VCaP (cell line): ENCODE data around the gene SCN11A.

ENCODE experiments used
- H3K27ac ChIP-seq: fragments of 450-650 bp; 2 replicates; pipeline ENCODE4 v1.5.1; 2017
- TF ChIP-seq, protein P1 (sequence below): fragments of 450-650 bp; conservative IDR thresholded peaks from 2 replicates; pipeline ENCODE4 v1.5.1; 2017; ENCODE audit warnings: mild to moderate bottlenecking, moderate library complexity

The SCN11A gene

DNA sequence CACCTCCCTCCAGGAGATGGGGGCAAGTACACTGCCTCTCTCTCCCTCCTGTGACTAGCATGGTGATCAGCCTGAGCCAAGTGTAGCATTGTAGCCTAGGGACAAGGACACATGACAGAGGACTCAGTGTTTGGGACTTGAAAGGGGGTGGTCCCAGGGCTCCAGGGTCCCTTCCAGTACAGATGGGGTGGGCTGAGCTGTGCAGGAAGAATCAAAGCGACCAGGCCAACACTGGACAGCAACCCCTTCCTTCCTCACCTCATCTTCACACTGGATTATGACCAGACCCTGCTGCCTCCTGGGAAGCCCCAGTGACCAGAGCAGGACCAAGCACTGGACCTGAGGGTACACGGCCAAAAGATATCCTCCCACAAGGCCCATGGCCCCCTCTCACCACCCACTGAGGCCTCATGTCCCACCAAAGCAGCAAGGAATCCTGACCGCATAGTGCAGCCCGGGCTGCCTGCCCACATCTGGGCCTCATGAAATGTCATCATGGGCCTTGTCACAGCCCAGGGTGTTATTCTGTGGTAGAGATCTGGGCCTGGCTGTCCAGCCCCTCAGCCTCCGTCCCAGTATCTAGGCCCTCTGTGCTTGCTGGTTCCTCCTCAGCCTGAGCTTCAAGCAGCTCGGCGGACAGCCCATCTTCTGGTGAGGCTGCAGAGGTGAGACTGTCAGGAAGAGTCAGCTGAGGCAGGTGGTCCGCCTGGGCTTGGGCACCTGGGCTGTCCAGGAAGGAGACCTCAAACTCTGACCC, 46.1 kb upstream of the SCN11A start:
- TF ChIP-seq, protein P1, sequence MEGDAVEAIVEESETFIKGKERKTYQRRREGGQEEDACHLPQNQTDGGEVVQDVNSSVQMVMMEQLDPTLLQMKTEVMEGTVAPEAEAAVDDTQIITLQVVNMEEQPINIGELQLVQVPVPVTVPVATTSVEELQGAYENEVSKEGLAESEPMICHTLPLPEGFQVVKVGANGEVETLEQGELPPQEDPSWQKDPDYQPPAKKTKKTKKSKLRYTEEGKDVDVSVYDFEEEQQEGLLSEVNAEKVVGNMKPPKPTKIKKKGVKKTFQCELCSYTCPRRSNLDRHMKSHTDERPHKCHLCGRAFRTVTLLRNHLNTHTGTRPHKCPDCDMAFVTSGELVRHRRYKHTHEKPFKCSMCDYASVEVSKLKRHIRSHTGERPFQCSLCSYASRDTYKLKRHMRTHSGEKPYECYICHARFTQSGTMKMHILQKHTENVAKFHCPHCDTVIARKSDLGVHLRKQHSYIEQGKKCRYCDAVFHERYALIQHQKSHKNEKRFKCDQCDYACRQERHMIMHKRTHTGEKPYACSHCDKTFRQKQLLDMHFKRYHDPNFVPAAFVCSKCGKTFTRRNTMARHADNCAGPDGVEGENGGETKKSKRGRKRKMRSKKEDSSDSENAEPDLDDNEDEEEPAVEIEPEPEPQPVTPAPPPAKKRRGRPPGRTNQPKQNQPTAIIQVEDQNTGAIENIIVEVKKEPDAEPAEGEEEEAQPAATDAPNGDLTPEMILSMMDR, result no peak

DNA sequence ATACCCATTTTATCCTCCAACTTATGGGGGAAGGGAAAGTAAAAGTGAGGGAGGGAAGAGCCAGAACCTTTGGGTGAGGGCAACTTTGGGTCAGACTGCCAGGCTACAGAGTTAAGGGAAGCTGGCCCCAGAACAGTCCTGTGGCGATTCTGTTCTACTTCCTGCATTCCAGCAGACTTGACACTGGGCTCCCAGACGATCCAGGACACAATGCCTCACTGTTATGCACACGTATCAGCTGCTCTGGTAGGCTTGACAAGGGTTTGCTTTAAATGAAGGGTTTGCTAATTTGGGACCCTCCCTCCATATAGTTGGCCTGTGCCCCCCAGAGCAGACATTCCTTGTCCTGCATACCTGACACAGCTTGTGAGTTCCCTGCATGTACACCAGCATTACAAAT, 45.0 kb upstream of the SCN11A start:
- TF ChIP-seq, protein P1, result no peak
- no peak overlapping the region for H3K27ac ChIP-seq

More for the DNA sequence above, 46.1 kb upstream of the SCN11A start:
- H3K27ac ChIP-seq, result no peak overlapping the region

DNA sequence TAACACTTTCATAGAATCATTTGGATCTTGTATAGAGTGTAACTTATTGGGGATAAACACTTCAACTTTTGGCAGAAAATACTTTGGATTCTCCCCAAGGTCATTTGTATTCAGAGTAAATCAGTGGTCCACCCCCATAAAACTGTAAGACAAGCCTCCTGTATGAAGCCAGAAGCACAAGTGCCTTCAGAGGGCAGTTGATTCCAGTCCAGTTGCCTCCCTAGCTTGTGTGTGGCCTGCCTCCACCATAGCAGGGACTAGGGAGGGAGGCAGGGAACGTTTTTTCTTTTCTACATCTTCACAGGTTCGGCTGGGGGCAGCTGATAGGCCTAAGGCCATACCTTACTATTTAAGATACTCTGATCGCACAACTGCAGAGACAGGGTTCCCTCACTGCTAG, 44.0 kb upstream of the SCN11A start:
- TF ChIP-seq, protein P1, result no peak
- H3K27ac ChIP-seq, result no peak overlapping the region

DNA sequence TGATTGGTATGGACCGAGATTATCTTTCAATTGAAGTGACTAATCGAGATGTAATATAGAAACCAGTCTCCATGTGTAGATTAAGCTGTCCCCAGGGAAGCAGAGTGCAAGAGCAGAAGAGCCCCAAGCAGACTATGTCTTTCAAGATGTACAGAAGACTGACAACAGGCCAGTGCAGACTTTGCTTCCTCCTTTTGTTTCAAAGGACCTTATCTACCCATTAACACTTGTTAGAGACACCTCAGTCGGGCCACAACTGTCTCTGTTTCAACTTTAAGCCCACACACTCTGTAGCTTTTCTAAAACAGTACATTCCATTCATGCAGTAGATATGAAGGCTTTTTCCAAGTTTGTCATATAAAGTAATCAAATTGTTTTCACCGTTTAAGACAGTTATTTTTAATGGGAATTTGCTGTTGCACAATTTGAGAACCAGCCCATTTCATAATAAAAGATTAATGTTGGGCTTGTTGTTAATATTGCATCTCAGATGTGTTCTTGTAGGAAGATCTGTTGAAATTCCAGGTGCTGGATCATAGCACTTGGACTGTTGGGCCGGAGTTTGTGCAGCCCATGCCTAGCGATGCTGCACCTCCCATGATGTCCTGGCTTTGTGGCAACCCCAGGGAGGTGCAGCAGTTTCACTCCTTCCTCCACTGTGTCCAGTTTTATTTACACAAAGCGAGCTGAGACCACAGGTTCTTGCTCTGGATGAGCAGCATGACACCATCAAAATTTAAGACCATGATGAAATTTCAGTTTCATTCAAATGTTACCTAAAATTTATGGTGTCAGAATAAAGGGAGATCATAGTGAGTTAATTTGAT, 43.3 kb upstream of the SCN11A start:
- no peak overlapping the region for H3K27ac ChIP-seq
- TF ChIP-seq, protein P1, result no peak

DNA sequence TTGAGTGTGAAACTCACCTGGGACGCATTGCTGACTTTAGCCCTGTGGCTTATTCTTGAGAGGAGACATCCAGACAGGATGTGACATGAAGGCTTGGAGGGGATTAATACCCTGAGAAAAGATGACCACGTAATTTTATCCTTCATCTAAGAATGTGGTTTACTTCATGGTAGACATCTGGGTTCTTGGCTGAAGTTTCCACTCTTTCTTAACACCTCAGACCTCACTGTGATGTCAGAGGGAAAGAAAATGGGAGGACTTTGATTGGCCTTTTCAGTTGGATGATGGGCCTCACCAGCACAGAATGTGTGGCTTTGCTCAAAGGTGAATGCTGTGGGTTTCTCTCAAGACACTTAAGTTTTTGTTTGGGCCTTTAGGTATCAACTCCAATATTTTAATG, 39.2 kb upstream of the SCN11A start:
- TF ChIP-seq, protein P1, result no peak
- H3K27ac ChIP-seq, result no peak overlapping the region

DNA sequence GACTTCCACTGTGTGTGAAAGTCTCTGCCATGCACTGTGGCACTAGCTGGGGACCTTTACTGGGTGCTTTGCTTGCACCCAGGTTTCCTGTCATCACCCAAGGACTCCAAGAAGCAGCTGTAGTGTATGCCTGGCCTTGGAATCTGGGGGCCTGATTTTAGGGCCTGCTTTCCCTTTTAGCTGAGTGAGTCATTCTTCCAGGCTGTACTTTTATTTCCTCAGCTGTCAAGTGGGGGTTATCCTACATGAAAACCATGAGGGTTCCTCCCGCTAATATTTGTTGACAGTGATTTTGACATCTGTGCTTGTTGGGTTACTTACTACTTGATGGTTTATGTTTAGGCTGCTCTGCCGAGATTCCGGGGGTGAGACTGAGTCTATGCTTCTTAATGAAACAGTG, 37.1 kb upstream of the SCN11A start:
- H3K27ac ChIP-seq, result no peak overlapping the region
- TF ChIP-seq, protein P1, result no peak

DNA sequence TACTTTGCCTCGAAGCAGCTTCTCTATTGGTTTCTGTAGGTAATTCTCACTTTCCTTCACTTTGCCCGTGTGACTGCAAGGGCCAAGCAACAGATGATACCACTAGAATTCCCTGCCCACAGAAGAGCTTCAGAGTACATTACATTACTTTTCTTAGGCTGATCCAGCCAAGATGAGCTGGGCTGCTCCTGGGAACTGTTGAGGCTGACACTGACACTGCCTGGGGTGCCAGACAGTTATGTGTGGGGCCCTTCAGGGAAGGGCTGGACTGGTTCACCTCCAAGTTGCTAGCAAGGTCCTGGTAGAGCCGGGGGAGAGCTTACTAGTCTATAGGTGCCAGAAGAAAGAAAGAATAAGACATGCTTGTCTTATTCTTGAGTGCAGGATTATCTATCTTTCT, 36.7 kb upstream of the SCN11A start:
- H3K27ac ChIP-seq, result no peak overlapping the region
- TF ChIP-seq, protein P1, result no peak
